Neural cell (in vitro differentiated cells): ENCODE results near the gene FGF6. TPM values are rescaled to one million over a fixed set of nuclear protein-coding genes. Genes with fewer than 3 reads are reported as not detected.

Experiments used
- H2AFZ ChIP-seq: fragments of 200-600, 300-800 bp; sonication (generic), shearing (Covaris generic); 2 replicates; pipeline ENCODE4 v1.6.0; 2014; ENCODE audit warnings: low read depth, mild to moderate bottlenecking, antibody characterized with exemption, low read length, moderate library complexity
- H3F3A ChIP-seq: fragments of 200-600 bp; shearing (Covaris generic); 2 replicates; pipeline ENCODE4 v1.6.1; 2016; ENCODE audit warnings: mild to moderate bottlenecking, moderate library complexity, mixed read lengths, antibody characterized with exemption, low read length; ENCODE audit not compliant: insufficient read depth, poor library complexity, severe bottlenecking
- H3K27ac ChIP-seq: fragments of 200-600, 300-800 bp; sonication (generic), shearing (Covaris generic); 2 replicates; pipeline ENCODE4 v1.5.1; 2014; ENCODE audit warnings: mild to moderate bottlenecking, low read length, moderate library complexity
- H3K27me3 ChIP-seq: fragments of 300-800, 200-600 bp; sonication (generic), shearing (Covaris generic); 2 replicates; pipeline ENCODE4 v1.6.0; 2014; ENCODE audit warnings: mild to moderate bottlenecking, low read depth, low read length, moderate library complexity; ENCODE audit not compliant: insufficient read depth
- H3K36me3 ChIP-seq: fragments of 300-800, 200-600 bp; sonication (generic), shearing (Covaris generic); 2 replicates; pipeline ENCODE4 v1.5.1; 2014; ENCODE audit warnings: mild to moderate bottlenecking, antibody characterized with exemption, low read length, moderate library complexity; ENCODE audit not compliant: insufficient read depth
- H3K4me2 ChIP-seq: fragments of 300-800, 200-600 bp; sonication (generic), shearing (Covaris generic); 2 replicates; pipeline ENCODE4 v1.6.0; 2014; ENCODE audit warnings: mild to moderate bottlenecking, low read length
- H3K4me3 ChIP-seq: fragments of 300-800, 200-600 bp; sonication (generic), shearing (Covaris generic); 2 replicates; pipeline ENCODE4 v1.5.1; 2014; ENCODE audit warnings: mild to moderate bottlenecking, low read length, moderate library complexity
- H3K79me2 ChIP-seq: fragments of 200-600 bp; shearing (Covaris generic); replicated peaks from 2 replicates; pipeline ENCODE4 v1.6.0; 2014; ENCODE audit warnings: mild to moderate bottlenecking, low read length, moderate library complexity; ENCODE audit not compliant: insufficient read depth
- H3K9ac ChIP-seq: fragments of 300-800, 200-600 bp; sonication (generic), shearing (Covaris generic); 2 replicates; pipeline ENCODE4 v1.6.1; 2016; ENCODE audit warnings: mild to moderate bottlenecking, low read length, mixed read lengths
- H3K9me2 ChIP-seq: fragments of 200-600 bp; shearing (Covaris generic); 2 replicates; pipeline ENCODE4 v1.6.1; 2016; ENCODE audit warnings: mild to moderate bottlenecking, low read length, mixed read lengths; ENCODE audit not compliant: insufficient read depth
- H3K9me3 ChIP-seq: fragments of 200-600, 300-800 bp; sonication (generic), shearing (Covaris generic); 2 replicates; pipeline ENCODE4 v1.6.1; 2016; ENCODE audit warnings: mild to moderate bottlenecking, mixed run types, low read length, moderate library complexity, mixed read lengths
- H4K20me1 ChIP-seq: fragments of 200-600 bp; shearing (Covaris generic); 2 replicates; pipeline ENCODE4 v1.6.1; 2016; ENCODE audit warnings: mild to moderate bottlenecking, mixed run types; ENCODE audit not compliant: insufficient read depth
- EP300 ChIP-seq: fragments of 450-650 bp; conservative IDR thresholded peaks from 2 replicates; pipeline ENCODE4 v1.6.1; 2014; ENCODE audit warnings: antibody characterized with exemption, mild to moderate bottlenecking, moderate library complexity; ENCODE audit not compliant: poor library complexity, severe bottlenecking
- EZH2 ChIP-seq: fragments of 200-600, 300-800 bp; shearing (Covaris generic), sonication (generic); IDR thresholded peaks from 2 replicates; pipeline ENCODE4 v1.6.1; 2014; ENCODE audit warnings: antibody characterized with exemption, low read length, borderline replicate concordance, mild to moderate bottlenecking; ENCODE audit not compliant: insufficient read depth, poor library complexity, severe bottlenecking
- MXI1 ChIP-seq: fragments of 450-650 bp; conservative IDR thresholded peaks from 2 replicates; pipeline ENCODE4 v1.6.1; 2014; ENCODE audit warnings: antibody characterized with exemption, mild to moderate bottlenecking; ENCODE audit not compliant: poor library complexity, severe bottlenecking
- POLR2AphosphoS5 ChIP-seq: IDR thresholded peaks from 2 replicates; pipeline ENCODE4 v1.6.1; 2012
- RAD21 ChIP-seq: fragments of 450-650 bp; conservative IDR thresholded peaks from 2 replicates; pipeline ENCODE4 v1.6.1; 2014; ENCODE audit warnings: antibody characterized with exemption, mild to moderate bottlenecking, moderate library complexity
- REST ChIP-seq: IDR thresholded peaks from 2 replicates; pipeline ENCODE4 v1.6.1; 2012; ENCODE audit warnings: borderline replicate concordance
- SMC3 ChIP-seq: fragments of 450-650 bp; conservative IDR thresholded peaks from 2 replicates; pipeline ENCODE4 v1.6.1; 2014; ENCODE audit warnings: antibody characterized with exemption, mild to moderate bottlenecking, moderate library complexity; ENCODE audit not compliant: poor library complexity
- TAF1 ChIP-seq: IDR thresholded peaks from 2 replicates; pipeline ENCODE4 v1.6.1; 2012; ENCODE audit warnings: low read depth
- polyA plus RNA-seq: library from polyadenylated mRNA; depleted of rRNA; stranded (reverse); fragments of >200 nt; gene quantifications from 2 replicates; pipeline ENCODE4 v1.2.3, GENCODE V29; 2014
- TF ChIP-seq, protein P1 (sequence below): fragments of 450-650 bp; IDR thresholded peaks from 2 replicates; pipeline ENCODE4 v1.5.1; 2014; ENCODE audit warnings: antibody characterized with exemption, mild to moderate bottlenecking, moderate library complexity; ENCODE audit not compliant: poor library complexity, severe bottlenecking

FGF6 gene
- polyA plus RNA-seq, 1 donor from 2014 or later = not detected

- Histone ChIP-seq H3K27me3 (no peaks in the 10 kb centered on the region), H3K27ac (no peak overlapping the region), H3K9ac (no peak overlapping the region), H3F3A (no peaks in the 10 kb centered on the region), H3K36me3 (no peaks in the 10 kb centered on the region), H3K9me2 (no peaks in the 10 kb centered on the region), H2AFZ (no peak overlapping the region), H3K79me2 (no peaks in the 10 kb centered on the region), H3K4me3 (no peak overlapping the region), H3K9me3 (no peaks in the 10 kb centered on the region), H4K20me1 (no peaks in the 10 kb centered on the region), H3K4me2 (no peak overlapping the region)
- TF ChIP-seq RAD21 = no peak
These were observed 22.0 kb downstream of the FGF6 start for GRCh38 chr12:4423528-4424195.

DNA sequence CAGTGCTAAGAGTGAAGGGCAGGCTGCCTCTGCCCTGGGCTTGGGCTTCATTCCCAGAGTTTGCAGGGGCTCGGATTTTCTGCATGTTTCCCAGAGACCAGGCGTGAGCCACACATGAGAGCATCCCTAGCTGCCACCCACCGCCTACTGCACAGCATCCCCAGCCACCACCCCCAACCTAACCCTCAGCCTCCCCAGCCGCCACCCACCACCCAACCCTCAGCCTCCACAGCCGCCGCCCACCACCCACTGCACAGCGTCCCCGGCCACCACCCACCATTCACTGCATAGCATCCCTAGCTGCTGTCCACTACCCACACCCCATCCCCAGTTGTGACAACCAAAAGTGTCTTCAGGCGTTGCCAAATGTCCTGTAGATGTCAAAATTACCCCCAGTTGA, 22.6 kb downstream of the FGF6 start:
- Histone ChIP-seq H2AFZ (no peak overlapping the region), H3K9ac (no peak overlapping the region), H3K27ac (no peak overlapping the region), H3K4me2 (no peak overlapping the region), H3K9me2 (no peaks in the 10 kb centered on the region), H3F3A (no peaks in the 10 kb centered on the region), H3K36me3 (no peaks in the 10 kb centered on the region), H3K4me3 (no peak overlapping the region), H3K79me2 (no peaks in the 10 kb centered on the region), H3K9me3 (no peaks in the 10 kb centered on the region), H4K20me1 (no peaks in the 10 kb centered on the region), H3K27me3 (no peaks in the 10 kb centered on the region)
- TF ChIP-seq EZH2 (no peak), REST (no peak), POLR2AphosphoS5 (no peak), RAD21 (no peak), EP300 (no peak), MXI1 (no peak), SMC3 (no peak), TAF1 (no peak)
- TF ChIP-seq, protein P1, sequence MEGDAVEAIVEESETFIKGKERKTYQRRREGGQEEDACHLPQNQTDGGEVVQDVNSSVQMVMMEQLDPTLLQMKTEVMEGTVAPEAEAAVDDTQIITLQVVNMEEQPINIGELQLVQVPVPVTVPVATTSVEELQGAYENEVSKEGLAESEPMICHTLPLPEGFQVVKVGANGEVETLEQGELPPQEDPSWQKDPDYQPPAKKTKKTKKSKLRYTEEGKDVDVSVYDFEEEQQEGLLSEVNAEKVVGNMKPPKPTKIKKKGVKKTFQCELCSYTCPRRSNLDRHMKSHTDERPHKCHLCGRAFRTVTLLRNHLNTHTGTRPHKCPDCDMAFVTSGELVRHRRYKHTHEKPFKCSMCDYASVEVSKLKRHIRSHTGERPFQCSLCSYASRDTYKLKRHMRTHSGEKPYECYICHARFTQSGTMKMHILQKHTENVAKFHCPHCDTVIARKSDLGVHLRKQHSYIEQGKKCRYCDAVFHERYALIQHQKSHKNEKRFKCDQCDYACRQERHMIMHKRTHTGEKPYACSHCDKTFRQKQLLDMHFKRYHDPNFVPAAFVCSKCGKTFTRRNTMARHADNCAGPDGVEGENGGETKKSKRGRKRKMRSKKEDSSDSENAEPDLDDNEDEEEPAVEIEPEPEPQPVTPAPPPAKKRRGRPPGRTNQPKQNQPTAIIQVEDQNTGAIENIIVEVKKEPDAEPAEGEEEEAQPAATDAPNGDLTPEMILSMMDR = no peak
